Parathyroid adenoma (tissue), 2 donors: ENCODE measurements around the gene LNPK.
"Not testable (repeated sequence)": the region's sequence is repeated elsewhere in the genome, so short reads cannot be mapped to it uniquely, and the experiment has no call there.

Experiments
- H2AFZ ChIP-seq: fragments of 300-600 bp; sonication (generic); one replicate; pipeline ENCODE4 v1.7.0; 2017; ENCODE audit warnings: antibody characterized with exemption, mild to moderate bottlenecking
- H3K27ac ChIP-seq: fragments of 300-600 bp; sonication (generic); one replicate; pipeline ENCODE4 v1.7.0; 2017
- H3K27me3 ChIP-seq: fragments of 300-600 bp; sonication (generic); one replicate; pipeline ENCODE4 v1.7.0; 2017; ENCODE audit warnings: low read length; ENCODE audit not compliant: control insufficient read depth, insufficient read depth
- H3K36me3 ChIP-seq: fragments of 300-600 bp; sonication (generic); one replicate; pipeline ENCODE4 v1.7.0; 2017; ENCODE audit warnings: low read length; ENCODE audit not compliant: control insufficient read depth, insufficient read depth
- H3K4me1 ChIP-seq: fragments of 300-600 bp; sonication (generic); one replicate; pipeline ENCODE4 v1.7.0; 2017; ENCODE audit warnings: control low read depth
- H3K4me2 ChIP-seq: fragments of 300-600 bp; sonication (generic); one replicate; pipeline ENCODE4 v1.7.0; 2017; ENCODE audit warnings: low read length
- H3K4me3 ChIP-seq: fragments of 300-600 bp; sonication (generic); one replicate; pipeline ENCODE4 v1.7.0; 2017; ENCODE audit warnings: low read depth, low read length
- H3K79me2 ChIP-seq: fragments of 300-600 bp; sonication (generic); one replicate; pipeline ENCODE4 v1.7.0; 2017; ENCODE audit warnings: control low read depth
- H3K9ac ChIP-seq: fragments of 300-600 bp; sonication (generic); one replicate; pipeline ENCODE4 v1.7.0; 2017; ENCODE audit warnings: mild to moderate bottlenecking
- H3K9me3 ChIP-seq: fragments of 300-600 bp; sonication (generic); one replicate; pipeline ENCODE4 v1.7.0; 2017; ENCODE audit warnings: low read length; ENCODE audit not compliant: control insufficient read depth
- CTCF ChIP-seq: fragments of 300-600 bp; sonication (generic); IDR thresholded peaks from one replicate; pipeline ENCODE4 v1.7.0; 2017; ENCODE audit warnings: antibody characterized with exemption, mild to moderate bottlenecking
- donor health status: primary hyperparathyroidism.

The LNPK gene

DNA sequence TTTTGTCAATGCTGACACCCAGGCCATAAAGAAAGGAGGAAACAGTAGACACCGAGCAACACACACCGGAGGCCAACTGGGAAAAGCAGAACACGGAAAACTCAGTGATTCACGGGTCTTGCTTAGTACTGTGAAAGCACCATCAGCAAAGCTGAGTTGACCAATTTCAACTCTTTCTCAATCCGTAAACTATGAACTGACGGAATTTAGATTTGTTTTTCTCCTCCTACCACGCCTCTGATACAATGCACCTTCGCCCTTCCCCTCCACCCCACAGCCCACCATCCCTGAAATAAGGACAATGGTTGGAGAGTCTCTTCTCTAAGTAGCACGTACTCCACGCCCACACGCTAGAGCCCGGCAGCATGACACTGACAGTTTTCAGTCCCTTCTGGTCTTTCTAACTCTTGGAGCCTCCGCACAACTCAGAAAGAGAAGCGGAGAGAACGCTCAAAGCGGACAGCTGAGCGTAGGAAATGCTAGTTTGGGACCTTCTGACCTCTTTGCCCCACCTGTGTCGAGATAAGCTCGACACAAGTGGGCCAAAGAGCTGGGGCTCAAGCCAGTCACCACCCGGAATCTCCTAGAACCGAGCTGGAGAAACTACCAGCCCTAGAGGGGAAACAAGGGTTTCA lies 669 bp downstream of the LNPK start:
- Histone ChIP-seq H3K27ac (peak overlapping the region; percentile 78), H3K36me3 (no peaks in the 10 kb centered on the region), H3K27me3 (no peaks in the 10 kb centered on the region), H3K79me2 (peaks cover 6% of the 10 kb centered on the region), H3K4me2 (peak overlapping the region; percentile 90), H3K9me3 (no peaks in the 10 kb centered on the region), H2AFZ (peak overlapping the region; percentile 94), H3K9ac (peak overlapping the region; percentile 11), H3K4me3 (peak overlapping the region; percentile 83), H3K4me1 (no peaks in the 10 kb centered on the region)
- TF ChIP-seq CTCF = no peak

GRCh38 chr2:175999283-175999819 lies 2.7 kb downstream of the LNPK start:
- Histone ChIP-seq H3K27ac (no peak overlapping the region), H3K79me2 (peaks cover 6% of the 10 kb centered on the region), H3K9ac (no peak overlapping the region), H3K36me3 (no peaks in the 10 kb centered on the region), H3K4me1 (no peaks in the 10 kb centered on the region), H3K9me3 (no peaks in the 10 kb centered on the region), H3K4me3 (no peak overlapping the region), H2AFZ (no peak overlapping the region), H3K4me2 (no peak overlapping the region), H3K27me3 (no peaks in the 10 kb centered on the region)
- TF ChIP-seq CTCF = no peak

- Histone ChIP-seq H3K9ac (no peak overlapping the region), H3K4me3 (no peak overlapping the region), H2AFZ (no peak overlapping the region), H3K4me1 (no peaks in the 10 kb centered on the region), H3K36me3 (no peaks in the 10 kb centered on the region), H3K9me3 (no peaks in the 10 kb centered on the region), H3K27ac (no peak overlapping the region), H3K79me2 (no peaks in the 10 kb centered on the region), H3K4me2 (no peak overlapping the region), H3K27me3 (no peaks in the 10 kb centered on the region)
- TF ChIP-seq CTCF = no peak
Observed at GRCh38 chr2:175990099-175990498, 12.0 kb downstream of the LNPK start.

DNA sequence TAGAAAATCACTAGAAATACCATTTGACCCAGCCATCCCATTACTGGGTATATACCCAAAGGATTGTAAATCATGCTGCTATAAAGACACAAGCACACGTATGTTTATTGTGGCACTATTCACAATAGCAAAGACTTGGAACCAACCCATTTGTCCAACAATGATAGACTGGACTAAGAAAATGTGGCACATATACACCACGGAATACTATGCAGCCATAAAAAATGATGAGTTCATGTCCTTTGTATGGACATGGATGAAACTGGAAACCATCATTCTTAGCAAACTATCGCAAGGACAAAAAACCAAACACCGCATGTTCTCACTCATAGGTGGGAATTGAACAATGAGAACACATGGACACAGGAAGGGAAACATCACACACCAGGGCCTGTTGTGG lies 14.9 kb downstream of the LNPK start:
- not testable (repeated sequence) for H3K4me3 ChIP-seq, H3K9ac ChIP-seq, H3K79me2 ChIP-seq, H2AFZ ChIP-seq, H3K27me3 ChIP-seq, H3K9me3 ChIP-seq, H3K4me2 ChIP-seq, H3K4me1 ChIP-seq, H3K36me3 ChIP-seq, H3K27ac ChIP-seq

DNA sequence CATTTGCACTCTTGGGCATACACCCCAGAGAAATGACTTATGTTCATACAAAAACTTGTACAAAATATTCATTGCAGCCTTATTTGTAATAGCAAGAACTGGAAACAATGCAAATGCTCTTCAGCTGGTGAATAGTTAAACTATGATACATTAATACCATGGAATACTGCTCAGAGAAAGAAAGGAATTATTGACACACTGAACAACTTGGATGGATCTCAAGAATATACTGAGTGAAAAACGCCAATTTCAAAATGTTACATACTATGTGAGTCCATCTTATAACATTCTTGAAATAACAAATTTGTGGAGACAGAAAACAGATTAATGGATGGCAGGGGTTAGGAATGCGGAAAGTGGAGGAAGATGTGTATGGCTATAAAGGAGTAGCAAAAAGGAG lies 17.2 kb downstream of the LNPK start:
- Histone ChIP-seq H3K27me3 (no peaks in the 10 kb centered on the region), H3K4me2 (no peak overlapping the region), H3K4me1 (no peaks in the 10 kb centered on the region), H3K36me3 (no peaks in the 10 kb centered on the region), H3K4me3 (no peak overlapping the region), H3K79me2 (no peaks in the 10 kb centered on the region), H3K9ac (no peak overlapping the region), H2AFZ (no peak overlapping the region), H3K27ac (no peak overlapping the region), H3K9me3 (no peaks in the 10 kb centered on the region)
- no peak for TF ChIP-seq CTCF
